HG03432 (cell line): ENCODE measurements around the gene ACACA.
"Not testable (repeated sequence)": the region's sequence is repeated elsewhere in the genome, so short reads cannot be mapped to it uniquely, and the experiment has no call there.

Experiments used
- ATAC-seq: cut with Tn5 transposase; IDR thresholded peaks from one replicate; pipeline ENCODE4 v1.9.1; 2021; ENCODE audit warnings: mild to moderate bottlenecking, moderate library complexity; ENCODE audit not compliant: unreplicated experiment

The ACACA gene

DNA sequence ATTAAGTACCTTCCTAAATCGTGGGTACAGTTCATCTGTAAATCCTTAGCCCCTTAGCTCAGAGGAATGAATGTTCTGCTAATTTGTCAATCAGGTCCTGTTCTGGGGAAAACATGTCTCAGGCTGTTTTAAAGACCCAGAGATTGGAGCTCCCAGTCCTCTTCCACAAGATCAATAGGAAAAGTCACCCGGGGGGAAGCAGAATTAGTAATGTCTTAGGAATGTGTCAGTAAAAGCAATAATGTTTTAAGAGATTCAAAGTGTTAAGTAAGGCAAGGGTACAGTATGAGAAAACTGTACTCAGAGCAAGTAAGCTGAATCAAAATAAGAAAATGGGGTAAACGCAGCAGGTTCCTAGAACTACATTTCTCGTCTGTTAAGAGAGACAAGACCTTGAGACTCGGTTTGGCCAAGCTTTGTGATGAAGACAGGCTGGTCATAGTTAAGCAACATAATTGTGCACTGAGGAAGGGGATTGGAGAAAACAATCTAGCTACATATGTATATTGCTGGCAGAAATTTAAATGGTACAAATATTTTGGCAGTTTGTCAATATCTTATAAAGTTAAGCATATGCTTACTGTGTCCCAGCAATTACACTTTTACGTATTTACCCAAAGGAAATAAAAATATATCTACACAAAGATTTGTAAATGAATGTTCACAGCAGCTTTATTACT lies 223.7 kb downstream of the ACACA start:
- ATAC-seq = no peak

DNA sequence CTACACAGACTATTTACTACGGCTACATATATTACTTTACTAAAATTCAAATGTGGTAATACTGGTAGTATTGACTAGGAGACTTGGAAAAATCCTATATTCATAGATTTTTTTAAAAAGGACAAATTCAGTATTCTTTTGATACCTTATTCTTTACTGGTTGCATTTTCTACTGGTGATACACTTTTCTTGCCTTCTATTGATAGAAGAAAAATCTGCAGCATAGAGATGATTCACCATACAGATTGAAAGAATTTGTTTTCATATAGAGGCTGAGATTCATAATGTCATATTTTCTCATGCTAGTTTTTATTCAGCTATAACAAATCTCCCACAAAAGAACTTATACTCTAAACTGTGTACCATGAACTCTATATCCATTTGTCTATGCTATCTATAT lies 226.3 kb downstream of the ACACA start:
- ATAC-seq = no peak

DNA sequence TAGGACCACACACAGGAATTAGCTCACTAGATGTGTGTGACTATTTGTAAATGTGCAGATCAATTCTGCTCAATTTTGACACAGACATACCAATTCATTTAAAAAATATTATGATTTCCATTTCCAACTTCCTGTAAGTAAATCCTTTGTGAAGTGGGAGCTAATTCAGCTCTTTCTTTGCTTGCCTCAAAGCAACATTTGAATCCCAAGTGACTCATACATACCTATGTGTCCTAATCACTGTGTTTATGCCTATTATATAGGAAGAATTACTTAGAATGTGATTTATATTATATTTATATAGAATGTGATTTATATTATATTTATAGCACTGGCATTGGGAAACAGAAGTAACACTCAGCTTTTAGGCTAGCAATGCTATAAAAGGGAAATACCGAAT lies 226.7 kb downstream of the ACACA start:
- ATAC-seq = no peak

DNA sequence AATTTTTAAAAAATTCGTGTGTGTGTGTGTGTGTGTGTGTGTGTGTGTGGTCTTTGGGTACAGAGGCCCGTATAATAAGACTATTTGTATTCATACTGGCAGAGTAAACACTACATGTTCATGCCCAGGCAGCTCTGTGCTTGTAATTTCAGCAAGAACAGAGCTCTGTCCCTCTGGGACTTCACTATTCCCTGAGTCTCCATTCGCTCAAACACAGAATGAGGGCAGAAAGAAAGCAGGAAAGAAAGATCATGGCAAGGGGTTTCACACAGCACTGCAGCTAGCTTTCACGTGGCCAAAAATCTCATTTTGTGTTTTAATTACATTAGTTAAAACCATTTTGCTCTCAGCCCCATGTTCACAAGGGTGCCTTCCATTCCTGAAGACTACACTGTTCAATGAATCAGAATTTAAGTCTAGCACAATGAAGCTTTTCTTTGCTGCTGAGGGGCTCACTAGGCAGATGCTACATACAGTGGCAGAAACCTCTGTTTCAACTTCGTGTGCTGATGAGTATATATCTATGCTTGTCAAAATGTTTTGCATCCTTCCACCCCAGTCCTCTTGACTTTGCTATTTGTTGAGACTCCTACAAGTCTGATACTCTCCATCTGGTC lies 229.3 kb downstream of the ACACA start:
- no peak for ATAC-seq

DNA sequence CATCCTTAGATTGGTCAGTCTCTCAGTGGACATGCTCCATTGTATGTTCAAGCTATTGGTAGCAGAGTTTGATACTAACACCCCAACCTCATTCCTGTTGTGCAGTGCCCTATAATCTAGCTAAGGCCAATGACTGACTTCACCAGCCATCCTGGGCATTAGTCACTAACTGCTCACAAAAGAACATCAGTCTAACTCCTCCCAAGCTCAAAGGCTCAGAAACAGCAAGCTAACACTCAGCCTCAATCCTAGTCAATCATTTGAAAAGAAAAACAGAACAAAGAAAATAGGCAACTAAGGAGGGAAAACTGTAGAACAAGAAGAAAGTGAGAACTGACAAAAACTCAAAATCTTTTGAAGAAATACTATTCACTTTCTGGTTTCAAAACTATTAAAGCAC lies 229.9 kb downstream of the ACACA start:
- no peak for ATAC-seq

DNA sequence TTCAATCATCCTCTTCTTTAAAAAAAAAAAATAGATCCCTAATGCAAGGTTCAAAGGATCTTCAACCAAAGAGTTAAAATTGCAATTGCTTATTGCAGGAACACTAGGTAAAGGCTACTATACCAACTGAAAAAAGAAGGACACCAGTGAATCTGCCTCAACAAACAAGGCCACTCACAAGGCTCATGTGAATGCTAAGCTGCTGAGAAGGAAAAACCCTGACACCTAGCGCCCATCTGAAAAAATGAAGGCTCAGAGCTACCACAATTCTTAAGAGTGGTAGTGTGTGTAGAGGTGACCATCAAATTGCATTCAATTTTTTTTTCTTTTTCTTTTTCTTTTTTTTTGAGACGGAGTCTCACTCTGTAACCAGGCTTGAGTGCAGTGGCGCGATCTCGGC lies 232.4 kb downstream of the ACACA start:
- ATAC-seq = no peak

DNA sequence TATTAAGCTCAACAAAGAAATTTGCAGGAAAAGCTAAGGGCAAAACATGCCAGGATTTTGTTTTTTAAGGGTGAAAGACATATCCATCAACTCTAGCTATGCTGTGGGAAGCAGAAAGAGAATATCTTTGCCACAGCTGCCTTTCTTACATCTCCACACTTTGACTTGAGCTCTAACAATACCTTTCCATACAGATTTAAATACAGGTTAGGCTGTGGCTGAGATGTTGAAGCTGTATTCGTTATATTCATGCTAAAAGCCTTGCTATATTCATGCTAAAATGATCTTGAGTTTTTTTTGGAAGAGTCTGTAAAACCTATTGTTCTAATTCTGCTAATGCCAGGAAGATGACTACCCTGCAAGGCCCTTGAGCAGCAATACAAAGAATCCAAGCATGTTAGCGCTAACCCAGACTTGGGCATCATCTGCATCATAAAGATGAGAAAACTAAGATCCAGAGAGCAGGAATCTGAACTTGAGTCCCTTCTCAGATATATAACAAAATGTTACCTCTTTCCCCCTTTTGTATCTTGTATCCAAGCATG lies 235.7 kb downstream of the ACACA start:
- no peak for ATAC-seq

DNA sequence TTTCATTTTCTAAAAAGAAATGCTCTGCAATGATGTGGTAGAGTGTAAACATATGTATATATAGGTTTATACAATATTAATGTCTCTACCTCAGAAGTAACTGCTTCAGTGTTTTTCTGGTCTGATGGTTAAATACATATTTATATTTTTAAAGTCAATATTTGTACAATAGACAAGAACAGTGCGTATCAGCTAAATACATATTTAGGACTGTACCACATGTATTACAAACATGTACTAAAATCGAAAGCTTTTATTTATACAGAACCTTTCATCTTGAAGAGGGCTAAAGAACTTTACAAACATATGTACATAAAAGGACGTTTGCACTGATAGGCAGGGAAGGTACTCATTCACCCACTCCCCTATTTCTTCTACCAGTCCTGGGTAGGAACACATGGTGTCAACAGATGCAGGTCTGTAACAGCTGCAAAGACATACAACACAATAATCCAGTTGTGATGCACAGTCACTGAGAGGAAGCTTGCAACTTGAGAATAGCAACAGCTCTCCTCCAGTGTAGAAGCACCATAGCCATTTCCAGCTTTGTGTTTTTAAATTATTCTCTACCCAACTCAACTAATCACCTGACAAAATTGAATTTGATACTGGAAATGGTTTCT lies 237.8 kb downstream of the ACACA start:
- ATAC-seq = no peak

DNA sequence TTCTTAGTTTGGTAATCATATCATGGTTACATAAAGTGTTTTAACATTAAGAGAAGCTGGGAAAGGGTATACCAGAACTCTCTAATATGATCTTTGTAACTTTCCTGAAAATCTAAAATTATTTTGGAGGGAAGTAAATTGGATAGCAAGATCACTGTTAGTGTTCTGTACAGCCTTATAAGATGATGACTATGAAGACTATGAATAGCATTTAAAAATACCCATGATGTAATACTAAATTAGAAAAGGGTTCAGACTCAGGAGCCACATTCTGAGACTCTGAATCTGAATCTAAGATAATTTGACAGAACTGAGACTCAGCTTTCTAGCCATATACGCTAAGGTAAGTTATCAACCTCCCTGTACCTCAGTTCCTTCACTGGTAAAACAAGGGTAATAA lies 238.9 kb downstream of the ACACA start:
- ATAC-seq = no peak

DNA sequence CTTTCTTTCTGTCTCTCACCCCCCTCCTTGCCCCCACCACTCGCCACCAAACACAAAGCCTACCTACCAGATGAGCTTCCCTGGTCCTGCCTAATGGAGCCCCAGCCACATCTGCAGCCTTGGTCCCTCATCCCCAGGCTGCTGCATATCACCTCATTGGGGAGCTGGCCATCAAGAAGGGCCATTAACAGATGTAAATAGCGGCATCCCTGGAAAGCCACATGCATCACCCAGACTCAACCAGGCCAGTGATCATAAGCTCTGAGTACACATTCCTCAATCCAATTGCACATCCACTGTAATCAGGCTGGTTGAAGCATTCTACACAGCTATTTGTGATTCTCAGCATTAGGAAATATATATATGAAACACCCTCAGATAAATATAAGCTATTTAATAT lies 242.6 kb downstream of the ACACA start:
- no peak for ATAC-seq

DNA sequence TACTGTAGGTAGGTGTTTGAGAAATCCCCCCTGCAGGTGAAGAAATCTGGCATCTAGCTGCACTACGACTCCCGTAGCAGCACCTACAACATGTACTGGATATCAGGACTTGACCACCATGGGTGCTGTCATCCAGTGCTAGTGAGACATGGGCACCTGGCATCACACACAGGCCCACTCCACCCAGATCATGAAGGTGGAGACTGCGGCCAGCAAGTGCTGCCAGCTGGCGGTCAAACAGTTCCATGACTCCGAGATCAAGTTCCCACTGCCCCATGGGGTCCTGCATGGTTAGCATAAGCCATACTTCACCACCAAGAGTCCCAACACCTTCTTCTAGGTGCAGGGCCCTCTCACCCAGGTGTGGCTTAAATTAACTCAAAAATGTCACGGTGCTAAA lies 243.8 kb downstream of the ACACA start:
- ATAC-seq = no peak

DNA sequence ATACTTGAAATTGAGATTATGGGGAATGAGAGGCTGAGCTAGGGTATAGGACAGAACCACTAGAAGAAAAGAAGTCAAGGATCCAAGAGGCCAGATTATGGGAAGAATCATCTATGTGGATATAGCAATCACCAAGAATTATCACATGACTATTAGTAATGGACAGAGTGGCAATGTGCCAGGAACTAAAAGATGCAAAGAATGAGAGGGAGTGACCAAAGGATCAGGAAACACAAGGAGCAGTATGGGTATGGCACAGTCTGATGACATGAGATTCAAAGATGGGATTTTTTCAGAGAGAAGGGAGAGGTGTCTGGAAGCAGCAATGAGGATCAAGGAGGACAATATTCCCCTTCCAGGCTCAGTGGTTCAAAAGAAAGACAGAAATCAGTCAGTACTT lies 245.7 kb downstream of the ACACA start:
- ATAC-seq = no peak

DNA sequence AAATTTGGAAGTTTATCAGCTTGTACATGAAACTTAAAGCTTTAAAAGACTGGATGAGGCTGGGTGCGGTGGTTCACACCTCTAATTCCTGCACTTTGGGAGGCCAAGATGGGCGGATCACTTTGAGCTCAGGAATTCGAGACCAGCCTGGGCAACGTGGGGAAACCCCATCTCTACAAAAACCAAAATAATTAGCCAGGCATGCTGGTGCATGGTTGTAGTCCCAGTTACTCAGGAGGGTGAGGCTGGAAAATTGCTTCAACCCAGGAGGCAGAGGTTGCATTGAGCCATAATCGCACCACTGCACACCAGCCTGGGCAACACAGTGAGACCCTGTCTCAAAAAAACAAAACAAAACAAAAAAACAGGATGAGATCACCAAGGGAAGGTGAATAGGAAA lies 248.3 kb downstream of the ACACA start:
- ATAC-seq = no peak

DNA sequence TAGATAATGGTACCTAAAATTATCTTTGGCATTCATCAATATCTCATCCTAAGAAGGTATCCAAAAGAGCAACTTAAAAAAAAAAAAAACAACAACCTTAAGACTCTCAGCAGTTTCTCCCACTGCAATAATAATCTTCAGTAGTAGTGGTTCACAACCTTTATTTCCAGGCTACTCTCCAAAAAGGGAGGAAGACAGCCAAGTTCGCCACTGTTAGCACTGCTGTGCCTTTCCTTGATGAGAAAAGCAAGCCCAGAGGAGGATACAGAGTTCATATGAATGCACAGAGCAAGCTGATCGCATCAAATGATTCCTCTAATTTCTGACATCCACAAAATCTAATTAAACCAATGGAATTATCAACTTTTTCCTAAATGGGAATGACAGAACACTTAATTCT lies 258.5 kb downstream of the ACACA start:
- ATAC-seq = no peak

DNA sequence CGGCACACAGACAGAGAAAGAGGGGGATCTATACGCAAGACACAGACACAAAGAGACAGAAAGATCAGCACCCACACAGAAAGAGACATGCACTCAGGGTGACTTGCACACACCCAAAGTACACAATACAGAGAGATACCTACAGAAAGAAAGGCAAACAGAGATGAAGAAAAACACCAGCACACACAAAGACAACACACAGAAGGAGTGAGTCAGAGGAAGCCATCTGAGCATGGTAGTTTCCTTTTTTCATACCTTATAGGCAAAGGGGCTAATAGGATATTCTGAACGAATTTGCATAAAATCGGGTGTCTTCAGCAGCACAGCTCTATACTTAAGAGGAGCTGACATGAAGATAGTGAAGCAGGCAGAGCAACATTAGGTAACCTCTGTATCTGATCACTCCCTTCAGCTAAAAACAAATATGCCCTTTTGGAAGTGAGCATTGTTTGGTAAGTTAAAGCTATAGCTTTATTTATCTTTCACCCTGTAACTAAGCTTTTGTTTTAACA lies 259.3 kb downstream of the ACACA start:
- peak; percentile 76 for ATAC-seq

DNA sequence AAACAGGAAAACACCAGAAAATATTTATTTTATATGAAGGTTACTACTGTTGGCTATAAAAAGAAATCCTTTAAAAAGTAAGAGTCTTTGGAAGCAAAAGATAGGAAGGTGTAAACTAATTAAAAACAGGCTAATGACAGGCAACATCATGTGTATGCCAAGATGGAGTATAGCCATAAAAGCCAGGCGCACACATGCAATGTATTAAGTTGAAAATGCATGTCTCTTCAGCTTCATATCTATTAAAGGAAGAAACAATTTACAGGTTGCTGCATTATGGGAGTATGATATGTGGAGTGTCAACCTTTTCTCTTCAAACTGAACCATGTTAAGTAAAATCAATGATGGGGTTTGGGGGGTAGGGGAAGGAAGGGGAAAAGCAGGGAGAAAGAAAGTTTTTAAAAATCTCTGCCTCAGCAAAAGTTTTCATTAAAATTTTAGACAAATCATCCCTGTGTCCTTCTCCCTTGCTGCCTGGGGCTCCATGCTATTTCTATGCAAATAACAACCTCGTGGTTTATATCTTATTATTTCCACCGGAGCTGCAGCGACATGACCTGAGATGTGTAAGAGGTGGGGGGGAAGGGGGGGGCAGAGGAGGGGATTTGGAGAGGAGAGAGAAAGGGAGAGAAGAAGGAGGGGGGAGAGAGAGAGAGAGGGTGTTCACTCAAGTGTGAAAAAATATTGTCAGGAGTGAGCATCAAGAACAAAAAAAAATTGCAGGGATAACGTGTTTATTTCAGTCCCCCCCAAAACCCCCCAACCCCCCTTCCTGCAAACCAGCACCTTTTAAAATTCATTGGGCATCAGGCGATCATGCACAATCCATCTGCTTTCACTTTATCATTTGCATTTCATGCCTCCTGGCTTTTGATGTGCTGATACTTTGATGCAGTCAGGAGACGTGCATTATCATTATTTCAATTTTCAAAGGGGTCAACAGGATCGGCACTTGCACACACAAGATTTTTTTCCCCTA lies 260.3 kb downstream of the ACACA start:
- no peak for ATAC-seq

DNA sequence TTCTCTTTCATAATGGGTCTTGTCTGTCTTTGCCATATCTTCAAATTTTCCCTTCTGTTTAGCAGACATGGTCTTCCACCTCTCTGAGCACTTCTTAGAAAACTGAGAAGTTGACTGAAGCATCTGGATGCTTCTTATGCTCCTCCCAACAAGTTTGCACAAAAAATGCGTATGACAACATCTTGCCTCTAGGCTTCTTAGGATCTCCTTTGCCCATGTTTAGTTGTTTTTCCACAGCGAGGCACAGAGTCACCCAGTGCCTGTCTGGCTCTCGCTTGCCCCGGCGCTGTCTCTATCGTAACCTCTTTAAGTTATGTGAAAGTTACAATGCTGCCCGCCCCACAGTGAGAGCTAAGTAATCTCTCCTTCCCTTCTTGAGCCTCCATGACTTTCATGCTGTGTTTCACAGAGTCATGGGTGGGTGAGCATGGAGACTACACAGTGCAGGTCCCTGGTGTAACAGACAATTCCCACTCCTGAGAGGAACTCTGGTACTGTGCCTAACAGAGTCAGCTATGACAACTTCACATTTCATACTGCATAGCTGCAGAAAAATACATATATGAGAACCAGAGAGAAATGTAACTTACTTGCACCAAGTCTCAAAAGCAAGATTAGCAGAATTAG lies 262.4 kb downstream of the ACACA start:
- no peak for ATAC-seq

DNA sequence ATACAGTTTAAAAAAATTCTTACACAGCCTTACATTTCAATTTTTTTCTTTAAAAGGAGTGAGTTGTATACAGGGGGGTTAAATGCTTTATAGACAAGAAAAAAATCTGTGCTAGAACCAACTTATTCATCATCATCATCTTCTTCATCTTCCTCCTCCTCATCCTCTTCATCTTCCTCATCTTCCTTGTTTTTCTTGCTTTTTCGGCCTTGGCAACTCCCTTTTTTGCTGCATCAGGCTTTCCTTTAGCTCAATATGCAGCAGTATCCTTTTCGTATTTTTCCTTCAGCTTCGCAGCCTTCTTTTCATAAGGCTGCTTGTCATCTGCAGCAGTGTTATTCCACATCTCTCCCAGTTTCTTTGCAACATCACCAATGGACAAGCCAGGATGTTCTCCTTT lies 263.1 kb downstream of the ACACA start:
- not testable (repeated sequence) for ATAC-seq

DNA sequence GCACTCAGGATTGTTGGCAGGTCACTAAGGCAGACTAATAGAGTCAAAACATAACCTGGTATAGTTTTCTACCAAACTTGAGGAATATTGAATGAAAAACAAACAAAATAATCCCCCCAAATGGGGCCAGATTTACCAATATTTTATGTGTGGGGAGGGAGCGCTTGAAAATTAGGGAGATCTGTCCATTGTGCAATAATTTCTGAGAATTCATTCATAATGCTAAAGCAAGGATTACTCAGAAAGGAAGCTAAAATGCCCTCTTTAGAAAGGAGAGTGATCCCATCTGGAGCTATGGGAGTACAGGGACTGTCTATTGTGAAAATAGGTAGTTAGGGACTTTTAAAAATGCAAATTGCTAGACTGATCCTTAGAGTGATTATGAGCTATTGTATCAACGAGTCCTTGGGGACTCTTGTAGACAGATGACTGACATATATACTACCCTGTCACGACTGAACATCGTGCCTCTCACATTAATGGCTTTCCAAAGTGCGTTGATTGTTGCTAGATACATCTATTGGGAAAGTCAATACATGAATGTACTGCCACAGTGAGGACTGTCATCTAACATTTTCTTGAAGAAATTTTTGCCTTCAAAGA lies 264.2 kb downstream of the ACACA start:
- no peak for ATAC-seq

DNA sequence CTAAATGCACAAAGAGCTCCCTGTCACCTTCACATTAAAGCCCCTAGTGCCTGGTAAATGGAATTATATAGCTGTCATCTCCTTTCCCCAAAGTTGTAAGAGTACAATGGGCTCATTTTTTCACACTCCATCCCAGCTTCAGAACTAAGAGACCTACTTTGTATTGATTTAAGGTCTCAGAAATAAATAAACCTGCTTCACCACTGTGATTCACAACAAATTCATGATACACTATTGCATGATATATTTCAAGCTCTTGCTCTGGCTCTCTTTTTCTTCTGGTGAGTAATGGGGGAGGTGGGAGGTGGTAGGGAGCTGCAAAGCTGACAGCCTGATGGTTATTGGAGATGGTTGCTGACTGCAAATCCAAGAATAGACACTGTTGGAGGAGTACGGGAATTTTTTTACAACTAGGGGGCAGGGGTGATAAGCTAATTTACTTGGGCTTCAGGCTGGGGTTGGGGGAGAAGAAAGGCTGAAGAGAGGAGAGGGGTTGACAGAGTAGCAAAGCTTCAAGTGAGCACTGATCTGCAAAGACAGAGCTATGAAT lies 268.0 kb downstream of the ACACA start:
- ATAC-seq = no peak
